SIG-M5 (cell line): ENCODE data around the gene DUS3L.
"Not testable (repeated sequence)": the region's sequence is repeated elsewhere in the genome, so short reads cannot be mapped to it uniquely, and the experiment has no call there.

Source experiments
- DNase-seq: peaks from one replicate; lab custom pipeline; 2025; lab: John Stamatoyannopoulos, UW

The DUS3L gene

GRCh38 chr19:5800361-5801270 lies 9.7 kb upstream of the DUS3L start:
- no peak for DNase-seq

GRCh38 chr19:5799247-5800241 lies 8.6 kb upstream of the DUS3L start:
- DNase-seq: no peak

- no peak for DNase-seq
Measured at GRCh38 chr19:5798244-5798643, 7.3 kb upstream of the DUS3L start.

GRCh38 chr19:5795382-5795919 lies 4.5 kb upstream of the DUS3L start:
- DNase-seq: no peak

DNA sequence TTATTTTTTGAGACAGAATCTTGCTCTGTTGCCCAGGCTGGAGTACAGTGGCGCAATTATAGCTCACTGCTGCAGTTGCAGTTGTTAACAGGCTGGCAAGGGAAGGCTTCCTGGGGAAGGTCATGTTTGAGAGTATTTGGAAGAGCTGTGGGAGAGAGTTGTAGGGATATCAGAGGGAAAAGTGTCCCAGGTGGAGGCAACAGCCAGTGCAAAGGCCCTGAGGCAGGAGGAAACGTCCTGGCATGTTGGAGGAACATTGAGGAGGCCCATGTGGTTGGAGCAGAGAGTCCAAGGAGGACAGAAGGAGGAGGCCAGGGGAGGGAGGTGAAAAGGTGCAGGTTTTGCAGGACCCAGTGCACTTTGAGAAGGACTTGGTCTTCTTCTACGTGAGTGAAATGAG lies 2.2 kb upstream of the DUS3L start:
- no peak for DNase-seq

DNA sequence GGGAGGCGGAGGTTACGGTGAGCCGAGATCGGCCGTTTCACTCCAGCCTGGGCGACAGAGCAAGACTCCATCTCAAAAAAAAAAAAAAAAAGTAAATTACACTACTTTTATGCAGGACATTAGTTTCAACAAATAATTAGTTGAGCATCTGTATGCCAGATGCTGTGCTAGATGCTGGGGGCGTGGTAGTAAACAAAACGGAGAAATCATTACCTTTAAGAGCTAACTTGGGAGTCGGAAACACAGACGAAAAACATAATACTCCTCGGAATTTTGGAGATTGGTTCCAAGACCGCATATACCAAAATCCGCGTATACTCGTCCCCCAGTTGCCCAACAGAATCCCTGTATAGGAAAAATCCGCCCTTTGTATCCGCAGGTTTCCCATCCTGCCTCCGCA lies 1.3 kb upstream of the DUS3L start:
- DNase-seq: no peak

DNA sequence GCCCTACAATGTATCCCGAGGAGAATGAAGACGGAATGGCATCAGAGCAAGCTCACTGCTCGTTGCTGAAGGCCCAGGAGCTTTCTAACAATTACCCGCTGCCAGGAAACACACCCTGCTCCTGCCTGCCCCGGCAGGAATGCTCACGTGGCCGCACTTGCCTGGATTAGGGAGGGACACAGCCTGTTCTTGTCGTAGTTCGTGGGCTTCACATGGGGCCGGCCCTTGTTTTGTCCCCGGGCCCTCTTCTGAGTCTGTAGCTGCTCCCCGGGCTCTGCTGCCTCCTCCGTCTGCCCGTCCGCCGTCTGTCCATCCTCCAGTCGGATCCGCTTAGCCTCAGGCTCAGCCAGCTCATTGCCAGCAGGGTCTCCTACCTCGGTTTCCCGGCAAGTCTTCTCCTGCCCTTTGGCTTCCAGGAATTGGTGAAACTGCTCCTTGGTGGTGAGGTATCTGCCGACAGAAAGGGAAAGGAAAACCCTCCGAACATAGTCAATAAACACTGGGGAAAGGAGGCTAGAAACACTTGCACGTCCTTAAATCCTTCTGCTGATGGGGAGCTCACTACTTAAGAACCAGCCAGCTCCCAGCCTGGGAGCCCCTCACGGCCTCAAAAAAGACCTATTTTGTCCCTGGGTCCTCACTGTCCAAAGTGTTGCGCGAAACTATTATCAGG lies 941 bp downstream of the DUS3L start:
- no peak for DNase-seq

DNA sequence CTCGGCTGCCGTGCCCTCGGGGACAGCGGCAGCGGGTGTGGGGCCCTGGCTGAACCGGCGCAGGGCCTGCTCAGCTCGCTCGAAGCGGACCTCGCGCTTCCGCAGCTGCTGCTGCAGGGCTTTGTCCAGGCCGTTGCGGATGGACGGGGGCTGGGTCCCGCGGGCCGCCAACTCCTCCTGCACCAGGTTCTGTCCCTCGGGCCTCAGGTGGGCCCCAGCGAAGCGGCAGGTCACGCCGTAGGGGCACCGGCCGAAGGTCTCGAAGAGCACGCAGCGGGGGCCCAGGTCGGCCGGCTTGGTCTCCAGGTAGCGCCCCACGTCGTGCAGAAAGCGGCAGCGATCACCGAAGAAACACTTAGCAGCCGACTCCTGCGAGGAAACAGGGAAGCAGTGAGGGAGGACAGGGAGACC lies 1.6 kb downstream of the DUS3L start:
- no peak for DNase-seq

GRCh38 chr19:5788422-5788821 lies 2.5 kb downstream of the DUS3L start:
- DNase-seq: no peak

GRCh38 chr19:5787409-5788182 lies 3.4 kb downstream of the DUS3L start:
- DNase-seq: no peak

GRCh38 chr19:5786593-5787408 lies 4.2 kb downstream of the DUS3L start:
- DNase-seq: no peak

GRCh38 chr19:5785423-5785822 lies 5.5 kb downstream of the DUS3L start:
- no peak for DNase-seq

- DNase-seq: no peak
Measured at GRCh38 chr19:5784581-5785147, 6.3 kb downstream of the DUS3L start, which contains the start of gene PRR22. Gene PRR22 (minus strand): TSS chr19:5784746. CDS start chr19:5784660, 86 bp downstream.

DNA sequence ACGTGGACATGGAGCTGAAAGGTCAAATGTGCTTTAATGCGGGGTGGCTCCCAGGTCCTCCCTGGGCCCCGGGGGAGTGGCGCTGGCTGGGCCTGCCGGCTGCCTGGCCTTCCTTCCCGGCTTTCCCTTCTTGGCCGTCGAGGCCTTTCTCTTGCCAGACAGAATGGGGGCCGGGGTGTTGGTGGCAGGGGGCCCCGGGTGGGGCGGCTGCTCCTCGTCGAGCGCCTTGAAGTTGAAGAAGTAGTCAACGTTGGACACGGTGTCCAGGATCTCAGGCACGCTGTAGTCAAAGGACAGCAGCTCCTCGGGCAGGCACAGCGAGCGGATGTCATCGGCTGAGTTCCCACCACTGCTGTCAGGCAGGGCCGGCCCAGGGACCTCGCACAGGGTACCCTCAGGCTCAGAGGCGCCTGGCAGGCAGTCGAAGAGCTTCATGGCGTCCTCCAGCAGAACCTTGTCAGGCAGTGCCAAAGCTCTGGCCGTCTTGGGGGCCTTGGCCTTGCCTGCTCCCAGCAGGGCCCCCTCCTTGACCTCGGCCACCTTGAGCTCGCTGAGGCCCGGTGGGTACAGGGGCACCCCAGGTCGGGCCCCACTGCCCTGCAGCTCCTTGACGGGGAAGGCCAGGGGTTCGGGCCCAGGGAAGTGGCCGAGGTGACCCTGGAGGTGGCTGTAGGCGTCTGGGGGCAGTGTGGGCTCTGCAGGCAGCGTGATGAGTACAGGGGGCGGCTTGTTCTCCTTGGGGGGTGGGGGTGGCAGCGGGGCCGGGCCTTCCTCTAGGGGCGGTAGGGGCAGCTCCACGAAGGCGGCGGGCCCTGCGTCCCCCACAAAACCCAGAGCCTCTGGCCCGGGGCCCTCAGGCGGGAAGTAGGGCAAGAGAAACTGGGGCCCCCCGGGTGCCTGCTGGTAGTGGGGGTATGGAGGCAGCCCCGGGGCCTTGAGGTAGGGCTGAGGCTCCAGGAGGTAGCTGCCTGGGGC lies 7.7 kb downstream of the DUS3L start:
- DNase-seq: no peak

DNA sequence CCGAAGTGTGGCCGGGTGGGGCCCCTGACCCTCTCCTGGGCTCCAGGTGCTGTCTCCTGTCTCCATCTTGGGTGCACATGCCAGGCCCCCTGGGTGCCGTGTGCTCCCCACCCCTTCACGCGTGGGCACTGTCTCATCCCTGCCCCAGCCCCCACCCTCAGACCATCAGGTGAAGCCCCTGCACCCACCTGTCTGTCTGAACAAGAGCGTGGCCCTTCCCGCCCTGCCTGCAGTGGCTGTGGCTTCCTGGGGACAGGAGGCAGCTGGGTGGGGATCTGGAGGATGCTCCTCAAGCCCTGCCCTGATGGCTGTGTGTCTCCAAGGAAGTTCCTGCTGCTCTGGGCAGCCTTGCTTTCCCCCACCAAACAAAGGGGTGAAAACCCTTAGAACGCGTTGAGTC lies 8.6 kb downstream of the DUS3L start:
- no peak for DNase-seq

- DNase-seq: not testable (repeated sequence)
Measured at GRCh38 chr19:5780916-5781315, 10.0 kb downstream of the DUS3L start.

- no peak for DNase-seq
Measured at GRCh38 chr19:5778402-5778801, 12.6 kb downstream of the DUS3L start.

DNA sequence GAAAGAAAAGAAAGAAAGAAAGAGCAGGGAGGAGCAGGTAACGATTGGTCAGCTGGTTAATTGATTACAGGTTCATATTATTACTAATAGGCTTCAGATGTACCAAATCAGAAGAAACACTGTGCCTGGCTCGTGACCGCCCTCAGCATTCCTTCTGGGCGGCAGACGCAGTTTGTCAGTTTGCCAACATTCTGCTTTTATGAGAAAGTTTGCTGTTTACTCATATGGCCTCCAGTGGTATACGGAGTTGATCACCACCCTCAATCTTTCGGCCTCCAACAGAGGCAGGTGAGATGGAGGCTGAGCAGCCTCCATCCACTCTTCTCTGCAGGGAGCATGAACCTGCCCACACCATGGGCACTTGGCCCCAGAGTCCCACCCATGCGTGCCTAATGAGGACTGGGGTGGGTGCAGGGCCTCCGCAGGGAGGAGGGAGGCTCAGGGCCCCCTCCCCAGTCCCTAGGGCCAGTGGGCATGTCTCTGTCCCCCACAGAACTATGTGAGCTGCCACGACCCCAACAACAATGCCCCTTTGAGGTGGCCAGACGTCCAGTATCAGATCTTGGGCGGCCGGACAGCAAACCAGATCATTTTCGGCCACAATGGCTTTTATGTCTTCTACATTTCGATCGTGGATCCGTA lies 15.2 kb downstream of the DUS3L start:
- no peak for DNase-seq
